HG02571 (cell line): ENCODE results near the gene SOBP.
"Not testable (repeated sequence)": the region's sequence is repeated elsewhere in the genome, so short reads cannot be mapped to it uniquely, and the experiment has no call there.

ENCODE experiments used
- ATAC-seq: cut with Tn5 transposase; IDR thresholded peaks from one replicate; pipeline ENCODE4 v1.9.1; 2021; ENCODE audit warnings: mild to moderate bottlenecking, moderate library complexity; ENCODE audit not compliant: unreplicated experiment

Gene SOBP

GRCh38 chr6:107489636-107490565, at the start of gene SOBP:
Gene SOBP, plus strand, starts transcription at chr6:107490117. Its CDS starts 500 bp downstream, at chr6:107490617.
- ATAC-seq = no peak

GRCh38 chr6:107440936-107441335, 49.0 kb upstream of the SOBP start:
- no peak for ATAC-seq

- no peak for ATAC-seq
These were observed 48.2 kb upstream of the SOBP start for GRCh38 chr6:107441682-107442081.

- no peak for ATAC-seq
These were observed 46.8 kb upstream of the SOBP start for GRCh38 chr6:107442938-107443607.

- ATAC-seq = no peak
These were observed 46.2 kb upstream of the SOBP start for GRCh38 chr6:107443608-107444267.

GRCh38 chr6:107444277-107444676, 45.6 kb upstream of the SOBP start:
- no peak for ATAC-seq

- no peak for ATAC-seq
These were observed 42.2 kb upstream of the SOBP start for GRCh38 chr6:107447663-107448216.

GRCh38 chr6:107448776-107449175, 41.1 kb upstream of the SOBP start:
- no peak for ATAC-seq

- peak; percentile 18 for ATAC-seq
These were observed 31.1 kb upstream of the SOBP start for GRCh38 chr6:107458672-107459282.

GRCh38 chr6:107459283-107460082, 30.4 kb upstream of the SOBP start, which contains the start of gene PDSS2:
Gene PDSS2, minus strand, starts transcription at chr6:107459564. Its CDS starts 279 bp downstream, at chr6:107459285.
- ATAC-seq = peak; percentile 95

- ATAC-seq = no peak
These were observed 29.8 kb upstream of the SOBP start for GRCh38 chr6:107460083-107460631.

- ATAC-seq = no peak
These were observed 23.9 kb upstream of the SOBP start for GRCh38 chr6:107466062-107466461.

GRCh38 chr6:107470364-107470763, 19.6 kb upstream of the SOBP start:
- no peak for ATAC-seq

- no peak for ATAC-seq
These were observed 16.3 kb upstream of the SOBP start for GRCh38 chr6:107473660-107474059.

GRCh38 chr6:107475360-107475759, 14.6 kb upstream of the SOBP start:
- not testable (repeated sequence) for ATAC-seq

- ATAC-seq = not testable (repeated sequence)
These were observed 14.1 kb upstream of the SOBP start for GRCh38 chr6:107475826-107476225.

GRCh38 chr6:107479089-107479690, 10.7 kb upstream of the SOBP start:
- ATAC-seq = no peak

GRCh38 chr6:107485157-107485556, 4.8 kb upstream of the SOBP start:
- ATAC-seq = no peak
